Peyer's patch (tissue), 4 donors: ENCODE data around the gene UBQLN2.

Source experiments
- CTCF ChIP-seq, 6 experiments: fragments of 450-650 bp in 4 of 6; fragments of 200-600 bp in 2 of 6; sonication (generic) in 1 of 6; IDR thresholded peaks; one replicate each; pipeline ENCODE4 v1.5.1; 2017 to 2019; ENCODE audit warnings: antibody characterized with exemption in 6 of 6, mild to moderate bottlenecking in 3 of 6, moderate library complexity in 1 of 6
- POLR2A ChIP-seq, 2 donors: fragments of 450-650 bp; IDR thresholded peaks; one replicate each; pipeline ENCODE4 v1.5.1; 2017; ENCODE audit warnings: antibody characterized with exemption in 2 of 2, mild to moderate bottlenecking in 2 of 2, moderate library complexity in 2 of 2

- TF ChIP-seq CTCF (IDR thresholded peaks at IDR 0.05) (no peak), POLR2A (IDR thresholded peaks at IDR 0.05) (no peak)
These were observed 9.5 kb downstream of the UBQLN2 start for GRCh38 chrX:56572975-56573374.
